NK-92 treated with Interleukin-12 subunit alpha and Interleukin-12 subunit beta, amount 100 ng/mL, for 24 hours (cell line): ENCODE results near the gene GNS.

Experiments
- DNase-seq: peaks from one replicate; lab custom pipeline; 2025; lab: John Stamatoyannopoulos, UW

The GNS gene

GRCh38 chr12:64672925-64673409 is 86.2 kb downstream of the GNS start:
- no peak for DNase-seq

- DNase-seq = no peak
Measured at GRCh38 chr12:64671681-64672080, 87.5 kb downstream of the GNS start.

GRCh38 chr12:64670919-64671639 is 88.1 kb downstream of the GNS start:
- DNase-seq = no peak

DNA sequence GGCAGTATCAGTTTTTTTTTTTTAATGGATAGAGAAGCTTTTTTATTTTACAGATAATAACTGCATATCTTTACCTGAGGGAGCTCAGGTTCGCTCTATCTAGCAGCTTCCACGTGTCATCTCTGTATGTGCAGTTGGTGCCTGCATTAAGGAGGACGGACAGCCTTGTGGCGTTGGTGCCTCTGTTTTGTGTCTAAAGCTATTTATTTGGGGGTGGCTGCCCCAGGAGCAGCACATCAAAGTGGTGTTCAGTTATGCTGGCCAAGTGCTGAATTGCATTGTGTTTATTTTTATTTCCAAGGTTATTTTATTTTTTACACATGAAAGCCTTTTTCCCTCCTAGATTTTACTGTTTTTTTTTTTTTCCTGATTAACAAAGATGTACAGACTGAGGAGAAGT is 89.2 kb downstream of the GNS start:
- DNase-seq = no peak

GRCh38 chr12:64669270-64669842 is 89.8 kb downstream of the GNS start:
- DNase-seq = peak; percentile 7

DNA sequence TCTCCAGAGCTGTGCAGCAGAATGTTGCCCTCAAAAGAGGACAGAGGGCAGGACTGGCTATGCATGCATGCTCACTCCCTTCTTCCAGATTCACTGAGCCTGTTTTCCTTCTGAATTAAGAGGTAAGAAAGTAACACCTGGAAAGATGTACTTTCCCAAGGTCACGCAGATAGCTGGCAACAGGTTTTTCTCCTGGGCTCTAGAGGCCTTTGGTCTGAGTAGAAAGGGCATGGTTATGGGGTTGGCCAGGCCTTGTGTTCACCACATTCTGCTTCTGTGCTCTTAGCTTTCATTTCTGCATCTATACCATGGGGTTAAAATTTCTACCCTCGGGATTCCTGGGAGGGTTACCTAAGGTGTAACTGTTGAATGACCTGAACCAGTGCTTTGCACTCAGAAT is 91.4 kb downstream of the GNS start:
- DNase-seq = no peak

- no peak for DNase-seq
Measured at GRCh38 chr12:64666054-64666914, 92.9 kb downstream of the GNS start.

GRCh38 chr12:64665514-64665913 is 93.7 kb downstream of the GNS start:
- DNase-seq = no peak
